HG03575 (cell line): Measurements from ENCODE around the gene EPB41L1.

Source experiments
- ATAC-seq: cut with Tn5 transposase; IDR thresholded peaks from one replicate; pipeline ENCODE4 v1.9.1; 2021; ENCODE audit not compliant: unreplicated experiment, insufficient number of reproducible peaks, low FRiP score; ENCODE audit errors: extremely low read depth

Gene EPB41L1

GRCh38 chr20:36238760-36239159, 84.2 kb downstream of the EPB41L1 start:
- no peak for ATAC-seq

- no peak for ATAC-seq
Measured at GRCh38 chr20:36240076-36240475, 85.5 kb downstream of the EPB41L1 start.

- no peak for ATAC-seq
Measured at GRCh38 chr20:36241678-36242077, 87.1 kb downstream of the EPB41L1 start.

GRCh38 chr20:36243726-36244125, 89.2 kb downstream of the EPB41L1 start:
- ATAC-seq = no peak

GRCh38 chr20:36246401-36246800, 91.9 kb downstream of the EPB41L1 start:
- ATAC-seq = no peak

- no peak for ATAC-seq
Measured at GRCh38 chr20:36248836-36249235, 94.3 kb downstream of the EPB41L1 start.

- ATAC-seq = no peak
Measured at GRCh38 chr20:36249450-36249849, 94.9 kb downstream of the EPB41L1 start.

GRCh38 chr20:36251426-36251825, 96.9 kb downstream of the EPB41L1 start:
- ATAC-seq = no peak

GRCh38 chr20:36252511-36252910, 98.0 kb downstream of the EPB41L1 start:
- no peak for ATAC-seq

- no peak for ATAC-seq
Measured at GRCh38 chr20:36253036-36253435, 98.5 kb downstream of the EPB41L1 start.

- ATAC-seq = no peak
Measured at GRCh38 chr20:36254076-36254475, 99.5 kb downstream of the EPB41L1 start.

- no peak for ATAC-seq
Measured at GRCh38 chr20:36255445-36255844, 100.9 kb downstream of the EPB41L1 start.

GRCh38 chr20:36259177-36260061, 104.9 kb downstream of the EPB41L1 start:
- no peak for ATAC-seq

- ATAC-seq = no peak
Measured at GRCh38 chr20:36260316-36260715, 105.8 kb downstream of the EPB41L1 start.

- ATAC-seq = no peak
Measured at GRCh38 chr20:36261389-36262105, 107.0 kb downstream of the EPB41L1 start.

- no peak for ATAC-seq
Measured at GRCh38 chr20:36262440-36262839, 107.9 kb downstream of the EPB41L1 start.

- no peak for ATAC-seq
Measured at GRCh38 chr20:36264426-36265246, 110.1 kb downstream of the EPB41L1 start.

- no peak for ATAC-seq
Measured at GRCh38 chr20:36266189-36266588, 111.6 kb downstream of the EPB41L1 start.

- no peak for ATAC-seq
Measured at GRCh38 chr20:36267605-36268381, 113.3 kb downstream of the EPB41L1 start.
